WTC11 (cell line): Measurements from ENCODE around the gene ATP6V0E1. TPM values are rescaled to one million over a fixed set of nuclear protein-coding genes. Genes with fewer than 3 reads are reported as not detected.
A peak's percentile ranks its signal among the peaks of the same experiment; 100 is the strongest.

Experiments
- ATAC-seq: fragments of 200-7000 bp; cut with Tn5 transposase; 2 replicates; pipeline ENCODE4 v1.10.0; 2021; ENCODE audit warnings: mild to moderate bottlenecking, moderate library complexity
- CTCF ChIA-PET: fragments of 300-600 bp; sonication (Branson Sonifier 250); formaldehyde crosslinking; loops from one replicate; lab custom pipeline; 2021; ENCODE audit warnings: antibody characterized with exemption; lab: Charles Lee
- POLR2A ChIA-PET: fragments of 350-600 bp; sonication (Branson Sonifier 250); formaldehyde crosslinking; loops from one replicate; lab custom pipeline; 2021; ENCODE audit warnings: antibody characterized with exemption; lab: Charles Lee
- DNase-seq: peaks from one replicate; pipeline ENCODE4 v3.0.0; 2021; ENCODE audit warnings: low spot score
- H3K27ac Mint-ChIP-seq: 2 replicates; pipeline ENCODE4 v1.8.0; 2021; ENCODE audit warnings: mixed read lengths
- H3K27me3 Mint-ChIP-seq: 2 replicates; pipeline ENCODE4 v1.8.0; 2021; ENCODE audit warnings: low read depth, mild to moderate bottlenecking, moderate library complexity, mixed read lengths
- H3K36me3 Mint-ChIP-seq: 2 replicates; pipeline ENCODE4 v1.8.0; 2021; ENCODE audit warnings: mixed read lengths
- H3K4me1 Mint-ChIP-seq: 2 replicates; pipeline ENCODE4 v1.8.0; 2022; ENCODE audit warnings: mixed read lengths
- H3K4me3 Mint-ChIP-seq: 2 replicates; pipeline ENCODE4 v1.8.0; 2021; ENCODE audit warnings: mild to moderate bottlenecking, moderate library complexity, mixed read lengths
- H3K9me3 Mint-ChIP-seq: 2 replicates; pipeline ENCODE4 v1.8.0; 2021; ENCODE audit warnings: mixed read lengths
- AR ChIP-seq: fragments of 250-450 bp; sonication (Bioruptor Pico); IDR thresholded peaks from 2 replicates; pipeline ENCODE4 v1.9.0; 2021; ENCODE audit warnings: mild to moderate bottlenecking
- ATF6 ChIP-seq: sonication (generic); formaldehyde crosslinking; IDR thresholded peaks from 2 replicates; pipeline ENCODE4 v1.8.1; 2023; ENCODE audit warnings: mild to moderate bottlenecking, missing genetic modification reagents
- CBFB ChIP-seq: sonication (generic); formaldehyde crosslinking; IDR thresholded peaks from 2 replicates; pipeline ENCODE4 v1.8.1; 2022; ENCODE audit warnings: mild to moderate bottlenecking, low read depth, missing genetic modification reagents
- CTCF ChIP-seq: fragments of 200-600 bp; IDR thresholded peaks from 2 replicates; pipeline ENCODE4 v1.8.0; 2022; ENCODE audit warnings: antibody characterized with exemption
- E2F4 ChIP-seq: sonication (generic); formaldehyde crosslinking; IDR thresholded peaks from 2 replicates; pipeline ENCODE4 v1.8.1; 2022; ENCODE audit warnings: low read depth, mild to moderate bottlenecking, moderate library complexity, missing genetic modification reagents, borderline replicate concordance
- ELF4 ChIP-seq: sonication (generic); formaldehyde crosslinking; IDR thresholded peaks from 2 replicates; pipeline ENCODE4 v1.8.1; 2022; ENCODE audit warnings: low read depth, mild to moderate bottlenecking, moderate library complexity, missing genetic modification reagents
- ESRRA ChIP-seq: sonication (generic); formaldehyde crosslinking; IDR thresholded peaks from 2 replicates; pipeline ENCODE4 v1.8.1; 2022; ENCODE audit warnings: mild to moderate bottlenecking, missing genetic modification reagents, borderline replicate concordance
- ETV6 ChIP-seq: sonication (generic); formaldehyde crosslinking; IDR thresholded peaks from 2 replicates; pipeline ENCODE4 v1.8.1; 2022; ENCODE audit warnings: mild to moderate bottlenecking, missing genetic modification reagents
- FOXK1 ChIP-seq: sonication (generic); formaldehyde crosslinking; IDR thresholded peaks from 2 replicates; pipeline ENCODE4 v1.8.0; 2022; ENCODE audit warnings: mild to moderate bottlenecking, moderate library complexity, missing genetic modification reagents
- GABPB1 ChIP-seq: sonication (generic); formaldehyde crosslinking; IDR thresholded peaks from 2 replicates; pipeline ENCODE4 v1.8.1; 2023; ENCODE audit warnings: mild to moderate bottlenecking, missing genetic modification reagents
- GRHL2 ChIP-seq: fragments of 250-450 bp; sonication (Bioruptor Pico); IDR thresholded peaks from 2 replicates; pipeline ENCODE4 v1.8.0; 2022; ENCODE audit warnings: mild to moderate bottlenecking, moderate library complexity; ENCODE audit not compliant: insufficient replicate concordance, severe bottlenecking
- RELA ChIP-seq: sonication (generic); formaldehyde crosslinking; IDR thresholded peaks from 2 replicates; pipeline ENCODE4 v1.8.1; 2022; ENCODE audit warnings: missing genetic modification reagents, mild to moderate bottlenecking, borderline replicate concordance
- SP1 ChIP-seq: sonication (generic); formaldehyde crosslinking; conservative IDR thresholded peaks from 2 replicates; pipeline ENCODE4 v1.8.1; 2022; ENCODE audit warnings: missing genetic modification reagents
- STAT6 ChIP-seq: sonication (generic); formaldehyde crosslinking; conservative IDR thresholded peaks from 2 replicates; pipeline ENCODE4 v1.8.1; 2023; ENCODE audit warnings: mild to moderate bottlenecking, low read depth, missing genetic modification reagents, moderate library complexity
- TP53 ChIP-seq: sonication (generic); formaldehyde crosslinking; IDR thresholded peaks from 2 replicates; pipeline ENCODE4 v1.8.1; 2023; ENCODE audit warnings: mild to moderate bottlenecking, missing genetic modification reagents
- USF1 ChIP-seq: sonication (generic); formaldehyde crosslinking; IDR thresholded peaks from 2 replicates; pipeline ENCODE4 v1.8.0; 2022; ENCODE audit warnings: mild to moderate bottlenecking, missing genetic modification reagents
- ZNF138 ChIP-seq: sonication (generic); formaldehyde crosslinking; conservative IDR thresholded peaks from 2 replicates; pipeline ENCODE4 v1.8.1; 2022; ENCODE audit warnings: mild to moderate bottlenecking, moderate library complexity, missing genetic modification reagents
- ZNF219 ChIP-seq: sonication (generic); formaldehyde crosslinking; IDR thresholded peaks from 2 replicates; pipeline ENCODE4 v1.8.0; 2023; ENCODE audit warnings: missing genetic modification reagents, mild to moderate bottlenecking, borderline replicate concordance
- ZNF671 ChIP-seq: fragments of 250-450 bp; sonication (Bioruptor Pico); IDR thresholded peaks from 2 replicates; pipeline ENCODE4 v1.8.0; 2021; ENCODE audit warnings: mild to moderate bottlenecking
- total RNA-seq: library from RNA; stranded (reverse); gene quantifications from 3 replicates; pipeline ENCODE4 v1.2.3, GENCODE V29; 2021

Gene ATP6V0E1
- total RNA-seq, 1 experiment from 2014 or later, result 80.9 TPM

GRCh38 chr5:173018358-173018757 lies 34.8 kb downstream of the ATP6V0E1 start (continued):
- no peak for TF ChIP-seq E2F4 (CRISPR knock-in tag)
- TF ChIP-seq ZNF219, result no peak
- TF ChIP-seq USF1 (CRISPR knock-in tag), result no peak
- TF ChIP-seq FOXK1 (CRISPR knock-in tag), result no peak
- no peak for TF ChIP-seq ZNF671
- no peak for TF ChIP-seq CTCF
- TF ChIP-seq, all 79 proteins: peak for 0

- TF ChIP-seq AR (CRISPR knock-in tag), result no peak
- no peak for TF ChIP-seq GRHL2 (CRISPR knock-in tag)
- TF ChIP-seq RELA (CRISPR knock-in tag), result no peak
- peak overlapping the region; percentile 78 for H3K27ac Mint-ChIP-seq
- H3K9me3 Mint-ChIP-seq, result no peaks in the 10 kb centered on the region
- ChIA-PET POLR2A (no interaction called here), CTCF (interaction anchor here (2.4 kb wide), 1 partner anchor 10 kb away, joined by 10 read pairs; no protein-coding TSS in a partner anchor)
- H3K4me1 Mint-ChIP-seq, result peaks cover 20% of the 10 kb centered on the region
- no peak for ATAC-seq
- no peaks in the 10 kb centered on the region for H3K27me3 Mint-ChIP-seq
- no peak for DNase-seq
- H3K4me3 Mint-ChIP-seq, result no peak overlapping the region
- H3K36me3 Mint-ChIP-seq, result peaks cover 31% of the 10 kb centered on the region
Observed at GRCh38 chr5:173020154-173020581, 36.6 kb downstream of the ATP6V0E1 start.

GRCh38 chr5:173020643-173021042 lies 37.1 kb downstream of the ATP6V0E1 start:
- H3K27me3 Mint-ChIP-seq, result no peaks in the 10 kb centered on the region
- 0 out of 2 replicates have a peak overlapping the region, but pooled peaks have one; percentile 72 for H3K27ac Mint-ChIP-seq
- H3K9me3 Mint-ChIP-seq, result no peaks in the 10 kb centered on the region
- peaks cover 31% of the 10 kb centered on the region for H3K36me3 Mint-ChIP-seq
- POLR2A ChIA-PET, result no interaction called here
- DNase-seq, result no peak
- ATAC-seq, result no peak
- peaks cover 15% of the 10 kb centered on the region for H3K4me1 Mint-ChIP-seq
- no peak overlapping the region for H3K4me3 Mint-ChIP-seq
- CTCF ChIA-PET, result interaction anchor here (0.7 to 2.4 kb wide), 2 partner anchors 9 to 10 kb away, joined by 3 to 10 read pairs; no protein-coding TSS in a partner anchor
- TF ChIP-seq STAT6 (no peak), SP1 (CRISPR knock-in tag) (no peak), TP53 (CRISPR knock-in tag) (no peak), ELF4 (CRISPR knock-in tag) (no peak), ESRRA (CRISPR knock-in tag) (no peak), ZNF138 (CRISPR knock-in tag) (no peak), CBFB (CRISPR knock-in tag) (no peak), ATF6 (CRISPR knock-in tag) (no peak), ETV6 (CRISPR knock-in tag) (no peak), GABPB1 (CRISPR knock-in tag) (no peak), AR (CRISPR knock-in tag) (no peak)
